ENCODE results near the gene MYLK. TPM values are rescaled to one million over a fixed set of nuclear protein-coding genes. Genes with fewer than 3 reads are reported as not detected.
"Not testable (repeated sequence)": the region's sequence is repeated elsewhere in the genome, so short reads cannot be mapped to it uniquely, and the experiment has no call there.

Gene MYLK
- polyA plus RNA-seq, 1 donor from 2014 or later = 2.4 TPM

- no peak overlapping the region for H3K27ac Mint-ChIP-seq
- peaks cover 0 to 2% (median 0%) of the 10 kb centered on the region in 3 donors for H3K4me1 Mint-ChIP-seq
Observed at GRCh38 chr3:123735456-123735855, 148.7 kb downstream of the MYLK start.

GRCh38 chr3:123734527-123734902 is 149.6 kb downstream of the MYLK start:
- Mint-ChIP-seq H3K9me3 (no peaks in the 10 kb centered on the region), H3K4me1 (peaks cover 0 to 2% (median 0%) of the 10 kb centered on the region in 3 donors), H3K27ac (no peak overlapping the region), H3K27me3 (peaks cover 9% of the 10 kb centered on the region), H3K36me3 (no peaks in the 10 kb centered on the region), H3K4me3 (no peak overlapping the region)

More at GRCh38 chr3:123735456-123735855, 148.7 kb downstream of the MYLK start:
- H3K36me3 Mint-ChIP-seq = no peaks in the 10 kb centered on the region
- H3K9me3 Mint-ChIP-seq = no peaks in the 10 kb centered on the region
- peaks cover 8% of the 10 kb centered on the region for H3K27me3 Mint-ChIP-seq
- no peak overlapping the region for H3K4me3 Mint-ChIP-seq

GRCh38 chr3:123733805-123734526 is 150.2 kb downstream of the MYLK start:
- peaks cover 0 to 2% (median 0%) of the 10 kb centered on the region in 3 donors for H3K4me1 Mint-ChIP-seq
- no peaks in the 10 kb centered on the region for H3K36me3 Mint-ChIP-seq

GRCh38 chr3:123733341-123733740 is 150.8 kb downstream of the MYLK start:
- Mint-ChIP-seq H3K36me3 (no peaks in the 10 kb centered on the region), H3K4me1 (peaks cover 0 to 2% (median 0%) of the 10 kb centered on the region in 3 donors), H3K9me3 (no peaks in the 10 kb centered on the region), H3K27ac (no peak overlapping the region), H3K27me3 (peaks cover 15% of the 10 kb centered on the region), H3K4me3 (no peak overlapping the region)

More at GRCh38 chr3:123733805-123734526, 150.2 kb downstream of the MYLK start:
- Mint-ChIP-seq H3K4me3 (no peak overlapping the region), H3K27me3 (peaks cover 14% of the 10 kb centered on the region), H3K9me3 (no peaks in the 10 kb centered on the region), H3K27ac (no peak overlapping the region)

- Mint-ChIP-seq H3K27me3 (peaks cover 15% of the 10 kb centered on the region), H3K4me1 (peaks cover 0 to 2% (median 0%) of the 10 kb centered on the region in 3 donors), H3K4me3 (no peak overlapping the region), H3K36me3 (no peaks in the 10 kb centered on the region), H3K27ac (no peak overlapping the region), H3K9me3 (no peaks in the 10 kb centered on the region)
Observed at GRCh38 chr3:123732447-123732846, 151.7 kb downstream of the MYLK start.

GRCh38 chr3:123730829-123731228 is 153.3 kb downstream of the MYLK start:
- no peaks in the 10 kb centered on the region for H3K4me1 Mint-ChIP-seq
- H3K4me3 Mint-ChIP-seq = no peak overlapping the region
- no peak overlapping the region for H3K27ac Mint-ChIP-seq
- H3K9me3 Mint-ChIP-seq = no peaks in the 10 kb centered on the region
- H3K27me3 Mint-ChIP-seq = peaks cover 15% of the 10 kb centered on the region
- H3K36me3 Mint-ChIP-seq = no peaks in the 10 kb centered on the region

- Mint-ChIP-seq H3K9me3 (no peaks in the 10 kb centered on the region), H3K36me3 (no peaks in the 10 kb centered on the region), H3K27me3 (peaks cover 15% of the 10 kb centered on the region), H3K4me1 (no peaks in the 10 kb centered on the region), H3K4me3 (no peak overlapping the region), H3K27ac (no peak overlapping the region)
Observed at GRCh38 chr3:123728991-123729390, 155.1 kb downstream of the MYLK start.

- peak overlapping the region in 1 of 3 donors; percentile 17 for H3K27ac Mint-ChIP-seq
- no peaks in the 10 kb centered on the region for H3K4me1 Mint-ChIP-seq
- no peak overlapping the region for H3K4me3 Mint-ChIP-seq
Observed at GRCh38 chr3:123728014-123728413, 156.1 kb downstream of the MYLK start.

GRCh38 chr3:123725652-123726400 is 158.3 kb downstream of the MYLK start:
- Mint-ChIP-seq H3K9me3 (no peaks in the 10 kb centered on the region), H3K27ac (no peak overlapping the region), H3K4me3 (no peak overlapping the region), H3K27me3 (peaks cover 11% of the 10 kb centered on the region), H3K36me3 (no peaks in the 10 kb centered on the region), H3K4me1 (no peaks in the 10 kb centered on the region)

More at GRCh38 chr3:123728014-123728413, 156.1 kb downstream of the MYLK start:
- H3K36me3 Mint-ChIP-seq = no peaks in the 10 kb centered on the region
- H3K27me3 Mint-ChIP-seq = peaks cover 12% of the 10 kb centered on the region
- H3K9me3 Mint-ChIP-seq = no peaks in the 10 kb centered on the region

- Mint-ChIP-seq H3K27me3 (peaks cover 8% of the 10 kb centered on the region), H3K27ac (no peak overlapping the region), H3K4me1 (no peaks in the 10 kb centered on the region), H3K36me3 (no peaks in the 10 kb centered on the region), H3K4me3 (no peak overlapping the region), H3K9me3 (no peaks in the 10 kb centered on the region)
Observed at GRCh38 chr3:123724306-123724705, 159.8 kb downstream of the MYLK start.

GRCh38 chr3:123723522-123724168 is 160.5 kb downstream of the MYLK start:
- peaks cover 0 to 4% (median 0%) of the 10 kb centered on the region in 3 donors for H3K4me1 Mint-ChIP-seq
- H3K27ac Mint-ChIP-seq = no peak overlapping the region
- no peak overlapping the region for H3K4me3 Mint-ChIP-seq
- H3K27me3 Mint-ChIP-seq = peaks cover 5% of the 10 kb centered on the region
- H3K36me3 Mint-ChIP-seq = no peaks in the 10 kb centered on the region
- H3K9me3 Mint-ChIP-seq = no peaks in the 10 kb centered on the region

GRCh38 chr3:123723070-123723469 is 161.1 kb downstream of the MYLK start:
- no peak overlapping the region for H3K4me3 Mint-ChIP-seq
- no peaks in the 10 kb centered on the region for H3K9me3 Mint-ChIP-seq
- peaks cover 0 to 4% (median 0%) of the 10 kb centered on the region in 3 donors for H3K4me1 Mint-ChIP-seq
- H3K27me3 Mint-ChIP-seq = peaks cover 5% of the 10 kb centered on the region
- H3K36me3 Mint-ChIP-seq = no peaks in the 10 kb centered on the region
- no peak overlapping the region for H3K27ac Mint-ChIP-seq

- H3K9me3 Mint-ChIP-seq = no peaks in the 10 kb centered on the region
- peaks cover 5% of the 10 kb centered on the region for H3K27me3 Mint-ChIP-seq
- H3K4me3 Mint-ChIP-seq = no peak overlapping the region
- H3K36me3 Mint-ChIP-seq = no peaks in the 10 kb centered on the region
- peaks cover 0 to 4% (median 0%) of the 10 kb centered on the region in 3 donors for H3K4me1 Mint-ChIP-seq
- H3K27ac Mint-ChIP-seq = no peak overlapping the region
Observed at GRCh38 chr3:123722456-123722855, 161.7 kb downstream of the MYLK start.

- Mint-ChIP-seq H3K27me3 (peaks cover 5% of the 10 kb centered on the region), H3K4me3 (no peak overlapping the region), H3K36me3 (no peaks in the 10 kb centered on the region), H3K9me3 (no peaks in the 10 kb centered on the region), H3K27ac (no peak overlapping the region), H3K4me1 (peaks cover 0 to 4% (median 0%) of the 10 kb centered on the region in 3 donors)
Observed at GRCh38 chr3:123722021-123722420, 162.1 kb downstream of the MYLK start.

- not testable (repeated sequence) for H3K4me3 Mint-ChIP-seq, H3K4me1 Mint-ChIP-seq, H3K27me3 Mint-ChIP-seq, H3K9me3 Mint-ChIP-seq, H3K27ac Mint-ChIP-seq, H3K36me3 Mint-ChIP-seq
Observed at GRCh38 chr3:123721095-123721689, 162.9 kb downstream of the MYLK start.
